Smooth muscle cell (in vitro differentiated cells): Measurements from ENCODE around the gene LTN1. TPM values are rescaled to one million over a fixed set of nuclear protein-coding genes. Genes with fewer than 3 reads are reported as not detected.

Source experiments
- DNase-seq: peaks from one replicate; lab custom pipeline; 2025; ENCODE audit not compliant: unreplicated experiment; lab: John Stamatoyannopoulos, UW
- H2AFZ ChIP-seq: fragments of 200-600 bp; sonication (generic); 2 replicates; pipeline ENCODE4 v1.6.0; 2016; ENCODE audit warnings: antibody characterized with exemption, low read depth, mild to moderate bottlenecking
- H3F3A ChIP-seq: fragments of 200-600 bp; sonication (generic); 2 replicates; pipeline ENCODE4 v1.6.0; 2017; ENCODE audit warnings: antibody characterized with exemption, low read depth
- H3K27ac ChIP-seq: fragments of 200-600 bp; sonication (generic); 2 replicates; pipeline ENCODE4 v1.5.1; 2016; ENCODE audit warnings: low read depth, mild to moderate bottlenecking
- H3K27me3 ChIP-seq: fragments of 200-600 bp; sonication (generic); 2 replicates; pipeline ENCODE4 v1.6.1; 2016; ENCODE audit warnings: low read depth, mild to moderate bottlenecking
- H3K36me3 ChIP-seq: fragments of 200-600 bp; sonication (generic); 2 replicates; pipeline ENCODE4 v1.5.1; 2016; ENCODE audit warnings: low read depth
- H3K4me1 ChIP-seq: fragments of 200-600 bp; sonication (generic); 2 replicates; pipeline ENCODE4 v1.5.1; 2016; ENCODE audit warnings: low read depth
- H3K4me2 ChIP-seq: fragments of 200-600 bp; sonication (generic); 2 replicates; pipeline ENCODE4 v1.6.0; 2016; ENCODE audit warnings: mild to moderate bottlenecking
- H3K4me3 ChIP-seq: fragments of 200-600 bp; sonication (generic); 2 replicates; pipeline ENCODE4 v1.5.1; 2016; ENCODE audit warnings: mild to moderate bottlenecking
- H3K79me2 ChIP-seq: fragments of 200-600 bp; sonication (generic); 2 replicates; pipeline ENCODE4 v1.6.0; 2016; ENCODE audit warnings: low read depth, mild to moderate bottlenecking
- H3K9ac ChIP-seq: fragments of 200-600 bp; sonication (generic); 2 replicates; pipeline ENCODE4 v1.6.0; 2016; ENCODE audit warnings: low read depth
- H3K9me3 ChIP-seq: fragments of 200-600 bp; sonication (generic); replicated peaks from 2 replicates; pipeline ENCODE4 v1.5.1; 2016; ENCODE audit warnings: low read depth
- H4K20me1 ChIP-seq: fragments of 200-600 bp; sonication (generic); 2 replicates; pipeline ENCODE4 v1.6.0; 2016; ENCODE audit warnings: low read depth
- WGBS: methylation state at CpG from one replicate; pipeline ENCODE4 v1.1.7; 2016; ENCODE audit warnings: low lambda C conversion rate; 5-methylcytosine and 5-hydroxymethylcytosine counted together
- polyA plus RNA-seq: library from polyadenylated mRNA; unstranded; fragments of >200 nt; fragmentation: Nextera tagmentation; extraction: Ambion mirVana; gene quantifications from 2 replicates; pipeline ENCODE4 v1.2.1, GENCODE V29; 2016
- total RNA-seq: library from RNA; depleted of rRNA; stranded (reverse); fragments of >200 nt; gene quantifications from 2 replicates; pipeline ENCODE4 v1.2.3, GENCODE V29; 2014
- TF ChIP-seq, protein P1 (sequence below): fragments of 200-600 bp; sonication (generic); IDR thresholded peaks from 2 replicates; pipeline ENCODE4 v1.5.1; 2017; ENCODE audit warnings: borderline replicate concordance, mild to moderate bottlenecking, antibody characterized with exemption; ENCODE audit not compliant: insufficient read depth, poor library complexity, severe bottlenecking

LTN1 gene
- total and polyA plus RNA-seq, 2 experiments from 2014 or later: 10.2 to 44.4 TPM

DNA sequence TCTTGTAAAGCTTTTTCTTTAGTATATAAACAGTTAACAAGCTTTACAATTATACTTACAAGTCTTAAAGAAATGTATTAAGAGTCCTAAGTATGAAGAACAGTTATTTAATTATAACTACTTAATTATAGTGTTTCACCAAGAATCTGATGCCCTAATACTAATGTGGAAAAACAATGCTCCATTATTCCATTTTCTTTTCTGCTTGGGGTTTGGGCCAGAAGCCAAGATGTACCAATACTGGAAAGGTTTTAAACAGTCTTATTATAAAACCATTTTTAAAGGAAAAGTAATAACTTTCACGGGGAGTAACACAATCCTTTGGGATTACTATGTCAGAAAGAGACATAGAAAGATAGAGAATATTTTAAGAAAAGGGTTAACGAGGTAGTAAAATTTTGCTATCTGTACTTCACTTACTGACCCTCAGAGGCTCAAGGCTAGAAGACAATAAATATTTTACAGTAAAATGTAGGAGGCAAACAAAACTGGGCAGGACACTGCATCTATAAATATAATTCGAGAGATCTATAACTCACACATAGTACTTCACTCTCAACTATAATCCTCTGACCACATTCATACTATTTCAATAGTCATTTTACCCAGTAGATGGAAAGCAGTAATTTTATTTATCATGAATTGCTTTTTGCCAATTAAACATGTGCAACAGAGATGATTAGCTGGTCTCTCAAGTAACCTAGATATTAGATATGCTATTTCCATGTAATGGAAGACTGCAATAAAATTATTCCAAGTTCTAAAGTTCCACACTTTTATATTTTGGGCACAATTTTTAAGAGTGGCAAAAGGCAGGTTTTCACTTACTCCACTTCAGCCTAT lies 63.9 kb downstream of the LTN1 start:
- no peaks in the 10 kb centered on the region for H3K9me3 ChIP-seq
- no peak for DNase-seq
- H3K27me3 ChIP-seq: no peaks in the 10 kb centered on the region
- TF ChIP-seq, protein P1, sequence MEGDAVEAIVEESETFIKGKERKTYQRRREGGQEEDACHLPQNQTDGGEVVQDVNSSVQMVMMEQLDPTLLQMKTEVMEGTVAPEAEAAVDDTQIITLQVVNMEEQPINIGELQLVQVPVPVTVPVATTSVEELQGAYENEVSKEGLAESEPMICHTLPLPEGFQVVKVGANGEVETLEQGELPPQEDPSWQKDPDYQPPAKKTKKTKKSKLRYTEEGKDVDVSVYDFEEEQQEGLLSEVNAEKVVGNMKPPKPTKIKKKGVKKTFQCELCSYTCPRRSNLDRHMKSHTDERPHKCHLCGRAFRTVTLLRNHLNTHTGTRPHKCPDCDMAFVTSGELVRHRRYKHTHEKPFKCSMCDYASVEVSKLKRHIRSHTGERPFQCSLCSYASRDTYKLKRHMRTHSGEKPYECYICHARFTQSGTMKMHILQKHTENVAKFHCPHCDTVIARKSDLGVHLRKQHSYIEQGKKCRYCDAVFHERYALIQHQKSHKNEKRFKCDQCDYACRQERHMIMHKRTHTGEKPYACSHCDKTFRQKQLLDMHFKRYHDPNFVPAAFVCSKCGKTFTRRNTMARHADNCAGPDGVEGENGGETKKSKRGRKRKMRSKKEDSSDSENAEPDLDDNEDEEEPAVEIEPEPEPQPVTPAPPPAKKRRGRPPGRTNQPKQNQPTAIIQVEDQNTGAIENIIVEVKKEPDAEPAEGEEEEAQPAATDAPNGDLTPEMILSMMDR: no peak
- no peaks in the 10 kb centered on the region for H4K20me1 ChIP-seq
- H2AFZ ChIP-seq: no peak overlapping the region
- no peak overlapping the region for H3K9ac ChIP-seq
- no peaks in the 10 kb centered on the region for H3K36me3 ChIP-seq
- no peak overlapping the region for H3K4me2 ChIP-seq
- no peaks in the 10 kb centered on the region for H3K4me1 ChIP-seq
- no peak overlapping the region for H3K27ac ChIP-seq
- H3F3A ChIP-seq: no peaks in the 10 kb centered on the region
- H3K79me2 ChIP-seq: no peaks in the 10 kb centered on the region
- H3K4me3 ChIP-seq: no peak overlapping the region
- WGBS: 53% methylated on average over 3 of the region's 3 CpGs

DNA sequence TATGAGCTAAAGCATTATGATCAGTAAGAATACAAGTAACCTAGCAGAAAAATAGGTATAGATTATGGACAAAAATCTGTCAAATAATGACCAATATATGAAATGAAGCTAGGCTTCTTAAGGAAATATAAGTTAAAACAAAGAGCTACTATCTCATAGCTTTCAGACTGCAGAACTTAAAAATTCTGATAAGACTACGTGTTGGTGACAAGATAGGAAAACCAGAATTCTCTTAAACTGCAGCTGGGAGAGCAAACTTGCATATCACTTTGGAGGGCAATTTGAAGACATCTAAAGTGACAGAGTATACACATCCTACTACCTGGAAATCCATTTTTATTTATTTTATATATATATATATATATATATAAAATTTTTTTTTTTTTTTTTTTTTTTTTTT lies 65.5 kb downstream of the LTN1 start:
- Histone ChIP-seq H4K20me1 (no peaks in the 10 kb centered on the region), H3K4me2 (no peak overlapping the region), H3K4me1 (no peaks in the 10 kb centered on the region), H3K36me3 (no peaks in the 10 kb centered on the region), H3K9ac (no peak overlapping the region), H3F3A (no peaks in the 10 kb centered on the region), H3K4me3 (no peak overlapping the region), H3K79me2 (no peaks in the 10 kb centered on the region), H3K27ac (no peak overlapping the region), H3K27me3 (no peaks in the 10 kb centered on the region), H2AFZ (no peak overlapping the region), H3K9me3 (no peaks in the 10 kb centered on the region)
- TF ChIP-seq, protein P1: no peak
- WGBS: 64% methylated on average over 1 of the region's 1 CpG
- DNase-seq: no peak

DNA sequence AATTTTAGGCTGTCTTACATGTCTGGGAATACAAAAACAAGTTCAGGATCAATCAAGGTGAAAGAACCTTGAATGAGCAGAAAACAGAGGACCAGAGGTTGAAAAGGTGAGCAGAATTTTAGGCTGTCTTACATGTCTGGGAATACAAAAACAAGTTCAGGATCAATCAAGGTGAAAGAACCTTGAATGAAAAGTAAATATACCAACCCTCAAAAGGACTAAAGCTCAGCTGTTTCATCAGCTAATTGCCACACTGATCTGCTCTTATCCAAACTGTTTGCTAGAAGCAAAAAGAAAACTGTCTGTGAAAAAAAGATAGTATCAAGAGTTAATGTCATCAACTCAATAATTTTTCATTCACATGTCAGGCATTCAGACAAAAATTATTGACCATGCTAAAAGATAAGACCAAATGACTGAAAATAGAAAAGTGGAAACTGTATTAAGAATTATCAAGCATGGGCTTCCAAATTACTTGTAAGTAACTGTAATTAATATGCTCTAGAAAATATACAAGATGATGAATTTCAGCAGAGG lies 69.2 kb downstream of the LTN1 start:
- H3K9ac ChIP-seq: no peak overlapping the region
- H3K4me2 ChIP-seq: no peak overlapping the region
- H3K36me3 ChIP-seq: no peaks in the 10 kb centered on the region
- H2AFZ ChIP-seq: no peak overlapping the region
- TF ChIP-seq, protein P1: no peak
- H3K27ac ChIP-seq: no peak overlapping the region
- H3K4me1 ChIP-seq: no peaks in the 10 kb centered on the region
- no peaks in the 10 kb centered on the region for H4K20me1 ChIP-seq
- H3K79me2 ChIP-seq: no peaks in the 10 kb centered on the region
- no peaks in the 10 kb centered on the region for H3K9me3 ChIP-seq
- H3K27me3 ChIP-seq: no peaks in the 10 kb centered on the region
- H3K4me3 ChIP-seq: no peak overlapping the region
- no peaks in the 10 kb centered on the region for H3F3A ChIP-seq
- no peak for DNase-seq

DNA sequence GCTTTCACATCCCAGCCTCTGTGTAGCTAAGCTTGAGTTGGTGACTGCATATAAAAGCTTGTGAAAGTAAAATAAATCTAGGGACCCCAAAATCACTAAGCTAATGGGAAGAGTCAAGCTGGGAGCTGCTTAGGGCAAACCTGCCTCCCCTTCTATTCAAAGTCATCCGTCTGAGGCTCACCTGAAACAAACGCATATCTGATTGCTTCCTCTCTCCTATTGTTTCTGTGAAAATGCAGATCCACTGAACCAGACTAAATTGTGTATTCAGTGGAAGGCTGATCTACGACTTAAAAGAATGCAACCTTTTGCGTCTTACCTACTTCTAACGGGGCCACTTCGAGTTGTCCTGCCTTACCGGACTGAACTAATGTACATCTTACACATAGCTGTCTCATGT lies 70.3 kb downstream of the LTN1 start:
- TF ChIP-seq, protein P1: no peak
- Histone ChIP-seq H3K9me3 (no peaks in the 10 kb centered on the region), H3K4me3 (no peak overlapping the region), H3K27me3 (no peaks in the 10 kb centered on the region), H3K4me1 (no peaks in the 10 kb centered on the region), H3K4me2 (no peak overlapping the region), H3F3A (no peaks in the 10 kb centered on the region), H3K36me3 (no peaks in the 10 kb centered on the region), H3K9ac (no peak overlapping the region), H3K79me2 (no peaks in the 10 kb centered on the region), H2AFZ (no peak overlapping the region), H4K20me1 (no peaks in the 10 kb centered on the region), H3K27ac (no peak overlapping the region)
- no peak for DNase-seq
- 46% methylated on average over 7 of the region's 7 CpGs for WGBS
